ENCODE results near the gene RAP2A. TPM values are rescaled to one million over a fixed set of nuclear protein-coding genes. Genes with fewer than 3 reads are reported as not detected.

RAP2A gene
- total RNA-seq, 1 donor from 2014 or later, result 42.5 TPM

DNA sequence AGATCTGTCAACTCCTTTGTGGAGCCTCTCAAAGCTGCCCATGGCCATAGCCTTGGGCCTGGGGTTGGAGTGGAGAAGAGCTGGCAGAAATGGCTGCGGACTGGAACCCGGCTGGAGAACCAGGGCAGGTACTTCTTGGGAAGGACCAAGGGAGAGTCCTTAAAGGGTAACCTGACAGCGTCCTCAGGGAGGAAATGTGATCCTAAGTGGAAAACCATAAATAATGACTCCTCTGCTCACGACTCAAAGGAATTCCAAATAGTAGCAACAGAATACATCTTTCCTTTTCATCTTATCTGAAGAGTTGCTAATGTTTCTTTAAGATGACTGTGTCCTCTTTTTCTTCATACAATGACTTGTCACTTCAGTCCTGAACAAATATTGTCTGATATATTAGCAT is 41.0 kb downstream of the RAP2A start:
- Histone ChIP-seq H3K9me3 (no peaks in the 10 kb centered on the region), H3K27me3 (ENCODE audit: low read depth) (no peaks in the 10 kb centered on the region), H3K4me1 (peaks cover 8% of the 10 kb centered on the region), H3K27ac (no peak overlapping the region), H3K4me3 (no peak overlapping the region), H3K36me3 (no peaks in the 10 kb centered on the region)
- DNase-seq (no peak), ATAC-seq (no peak)
- intact Hi-C loops (cut with DNase I), result no loop called here
- TF ChIP-seq, protein P1, sequence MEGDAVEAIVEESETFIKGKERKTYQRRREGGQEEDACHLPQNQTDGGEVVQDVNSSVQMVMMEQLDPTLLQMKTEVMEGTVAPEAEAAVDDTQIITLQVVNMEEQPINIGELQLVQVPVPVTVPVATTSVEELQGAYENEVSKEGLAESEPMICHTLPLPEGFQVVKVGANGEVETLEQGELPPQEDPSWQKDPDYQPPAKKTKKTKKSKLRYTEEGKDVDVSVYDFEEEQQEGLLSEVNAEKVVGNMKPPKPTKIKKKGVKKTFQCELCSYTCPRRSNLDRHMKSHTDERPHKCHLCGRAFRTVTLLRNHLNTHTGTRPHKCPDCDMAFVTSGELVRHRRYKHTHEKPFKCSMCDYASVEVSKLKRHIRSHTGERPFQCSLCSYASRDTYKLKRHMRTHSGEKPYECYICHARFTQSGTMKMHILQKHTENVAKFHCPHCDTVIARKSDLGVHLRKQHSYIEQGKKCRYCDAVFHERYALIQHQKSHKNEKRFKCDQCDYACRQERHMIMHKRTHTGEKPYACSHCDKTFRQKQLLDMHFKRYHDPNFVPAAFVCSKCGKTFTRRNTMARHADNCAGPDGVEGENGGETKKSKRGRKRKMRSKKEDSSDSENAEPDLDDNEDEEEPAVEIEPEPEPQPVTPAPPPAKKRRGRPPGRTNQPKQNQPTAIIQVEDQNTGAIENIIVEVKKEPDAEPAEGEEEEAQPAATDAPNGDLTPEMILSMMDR (IDR thresholded peaks at IDR 0.05), result no peak

DNA sequence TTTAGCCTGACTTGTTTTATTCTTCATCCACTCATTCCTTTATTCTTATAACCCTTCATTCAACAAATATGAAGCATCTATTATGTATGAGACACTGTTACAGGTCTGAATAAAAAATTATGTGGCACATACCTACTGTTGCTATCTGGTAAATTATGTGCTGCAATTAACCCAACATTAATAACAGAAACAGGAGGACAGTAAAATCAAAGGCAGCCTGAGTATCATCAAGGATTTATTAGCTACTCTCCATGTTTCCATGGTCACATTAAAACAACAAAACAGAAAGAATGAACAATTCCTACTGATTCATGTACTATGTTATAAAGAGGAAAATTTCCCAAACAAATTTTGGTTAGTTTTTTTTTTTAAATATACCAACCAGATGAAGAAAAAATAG is 43.9 kb downstream of the RAP2A start:
- no peak for DNase-seq
- Histone ChIP-seq H3K9me3 (no peaks in the 10 kb centered on the region), H3K27ac (no peak overlapping the region)

DNA sequence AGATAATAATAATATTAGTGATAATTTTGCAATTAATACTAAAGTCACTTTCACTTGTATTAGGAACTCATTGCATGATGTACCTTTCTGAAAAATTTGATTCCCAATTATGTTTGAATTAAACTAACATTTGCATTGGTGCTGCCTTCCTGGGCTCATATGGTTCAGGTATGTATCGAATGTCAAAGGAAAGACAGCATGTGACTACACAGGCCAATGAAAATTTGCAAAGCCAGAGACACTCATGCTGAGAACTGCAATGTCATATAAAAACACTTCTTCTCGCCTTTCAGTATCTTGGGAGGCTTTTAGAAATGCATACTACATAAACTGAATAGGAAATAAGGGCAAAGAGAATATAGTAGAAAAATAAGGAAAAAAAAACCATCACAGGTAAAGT is 44.3 kb downstream of the RAP2A start:
- no peaks in the 10 kb centered on the region for H3K27me3 ChIP-seq (ENCODE audit: low read depth)
- ATAC-seq (no peak), DNase-seq (no peak)
- no peaks in the 10 kb centered on the region for H3K9me3 ChIP-seq
- H3K4me3 ChIP-seq, result no peak overlapping the region
- peaks cover 8% of the 10 kb centered on the region for H3K4me1 ChIP-seq
- intact Hi-C loops (cut with DNase I), result no loop called here
- no peak overlapping the region for H3K27ac ChIP-seq
- TF ChIP-seq, protein P1 (IDR thresholded peaks at IDR 0.05), result no peak
- H3K36me3 ChIP-seq, result no peaks in the 10 kb centered on the region

More for the DNA sequence above, 43.9 kb downstream of the RAP2A start:
- no peaks in the 10 kb centered on the region for H3K27me3 ChIP-seq (ENCODE audit: low read depth)
- H3K4me1 ChIP-seq, result peaks cover 8% of the 10 kb centered on the region
- no peaks in the 10 kb centered on the region for H3K36me3 ChIP-seq
- TF ChIP-seq, protein P1 (IDR thresholded peaks at IDR 0.05), result no peak
- no peak overlapping the region for H3K4me3 ChIP-seq
- no peak for ATAC-seq
- intact Hi-C loops (cut with DNase I), result no loop called here

DNA sequence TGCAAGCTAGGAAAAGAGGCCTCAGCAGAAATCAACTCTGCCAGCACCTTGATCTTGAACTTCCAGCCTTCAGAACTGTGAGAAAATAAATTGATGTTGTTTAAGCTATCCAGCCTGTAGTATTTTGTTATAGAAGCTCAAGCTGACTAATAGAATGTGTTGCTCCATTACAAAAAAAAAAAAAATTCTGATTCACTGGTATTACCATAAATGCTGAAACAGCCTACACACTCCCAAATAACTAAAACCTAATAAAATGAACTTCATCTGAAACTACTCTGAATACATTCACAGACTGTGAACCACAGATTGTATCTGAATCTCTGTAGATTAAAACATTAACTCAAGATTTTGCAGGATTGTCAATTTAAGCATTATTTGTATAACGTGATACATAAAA is 49.5 kb downstream of the RAP2A start:
- intact Hi-C loops (cut with DNase I), result no loop called here
- TF ChIP-seq, protein P1 (IDR thresholded peaks at IDR 0.05), result no peak
- no peaks in the 10 kb centered on the region for H3K9me3 ChIP-seq
- H3K27ac ChIP-seq, result no peak overlapping the region
- no peak overlapping the region for H3K4me3 ChIP-seq
- H3K27me3 ChIP-seq (ENCODE audit: low read depth), result no peaks in the 10 kb centered on the region
- H3K4me1 ChIP-seq, result no peaks in the 10 kb centered on the region
- ATAC-seq (no peak), DNase-seq (no peak)
- H3K36me3 ChIP-seq, result no peaks in the 10 kb centered on the region

DNA sequence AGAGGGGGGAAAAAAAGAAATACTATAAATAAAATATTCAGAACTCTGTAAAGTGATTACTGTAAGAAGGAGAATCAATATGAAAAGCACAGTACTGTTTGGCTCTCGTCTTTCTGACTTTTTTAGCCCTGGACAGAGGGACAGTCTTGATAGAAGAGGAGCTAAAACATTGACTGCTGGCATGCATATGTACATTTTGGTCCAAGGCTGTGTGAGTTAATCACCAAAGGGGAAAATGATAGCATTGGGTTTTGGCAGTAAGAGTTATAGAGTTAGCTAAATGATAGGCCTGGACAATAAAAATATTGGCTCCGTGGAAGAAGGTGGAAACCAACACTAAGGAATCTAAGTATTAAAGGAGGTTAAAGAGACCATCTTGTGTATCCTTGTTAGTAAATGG is 50.3 kb downstream of the RAP2A start:
- no peak for DNase-seq
- H3K4me3 ChIP-seq, result no peak overlapping the region
- H3K27me3 ChIP-seq (ENCODE audit: low read depth), result no peaks in the 10 kb centered on the region
- intact Hi-C loops (cut with DNase I), result no loop called here
- H3K27ac ChIP-seq, result no peak overlapping the region
- ATAC-seq, result no peak
- no peaks in the 10 kb centered on the region for H3K9me3 ChIP-seq
- H3K36me3 ChIP-seq, result no peaks in the 10 kb centered on the region
- TF ChIP-seq, protein P1 (IDR thresholded peaks at IDR 0.05), result no peak
- no peaks in the 10 kb centered on the region for H3K4me1 ChIP-seq

DNA sequence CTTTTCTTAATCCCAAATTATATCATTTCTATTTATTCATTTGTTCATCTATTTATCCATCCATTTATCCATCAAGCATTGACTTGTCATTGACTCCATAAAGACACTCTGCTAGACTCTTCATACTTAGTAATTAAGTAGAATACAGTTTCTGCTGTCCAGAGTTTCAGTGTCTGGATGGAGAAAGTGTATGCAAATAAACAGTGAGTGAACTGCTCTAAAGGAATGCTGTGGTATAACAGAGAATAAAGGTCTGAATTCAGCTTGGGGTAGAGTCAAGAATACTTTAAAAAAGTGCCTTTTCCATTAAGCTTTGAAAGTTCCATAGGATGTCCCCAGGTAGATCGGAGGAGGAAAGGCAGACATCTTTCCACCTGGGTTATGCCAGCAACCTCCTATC is 51.4 kb downstream of the RAP2A start:
- no peak for ATAC-seq
- Histone ChIP-seq H3K36me3 (no peaks in the 10 kb centered on the region), H3K27me3 (ENCODE audit: low read depth) (no peaks in the 10 kb centered on the region), H3K27ac (no peak overlapping the region), H3K9me3 (no peaks in the 10 kb centered on the region), H3K4me1 (no peaks in the 10 kb centered on the region), H3K4me3 (no peak overlapping the region)
- no peak for DNase-seq
- intact Hi-C loops (cut with DNase I), result no loop called here
- TF ChIP-seq, protein P1 (IDR thresholded peaks at IDR 0.05), result no peak

Measured in lower lobe of right lung (tissue), 2 donors.